Endothelial cell of umbilical vein (primary cell): Measurements from ENCODE around the gene CFAP20DC. TPM values are rescaled to one million over a fixed set of nuclear protein-coding genes. Genes with fewer than 3 reads are reported as not detected.

Experiments
- BruUV-seq: library from RNA; stranded (reverse); fragments of 400-500 nt; replicated peaks from 2 replicates; lab custom pipeline; 2021; lab: Mats Ljungman, UMichigan
- CTCF ChIA-PET: fragments of 300-600, 350-600 bp; sonication (Branson Sonifier 250); formaldehyde crosslinking; loops from one replicate; lab custom pipeline; 2021; ENCODE audit warnings: antibody characterized with exemption, inconsistent platforms; lab: Charles Lee
- POLR2A ChIA-PET: fragments of 300-600, 350-600 bp; sonication (Branson Sonifier 250); formaldehyde crosslinking; loops from one replicate; lab custom pipeline; 2021; ENCODE audit warnings: antibody characterized with exemption, inconsistent platforms; lab: Charles Lee
- DNase-seq: peaks from one replicate; pipeline ENCODE4 v3.0.0-alpha.2; 2011; ENCODE audit warnings: low read depth, low spot score
- FAIRE-seq: peaks from 2 replicates; lab custom pipeline; 2011; peaks lifted over from hg19 to GRCh38; lab: Jason Lieb, UNC
- H2AFZ ChIP-seq: 2 replicates; pipeline ENCODE4 v1.6.0; 2012; ENCODE audit warnings: low read depth, low read length, control low read depth, inconsistent platforms
- H3K27ac ChIP-seq: 2 replicates; pipeline ENCODE4 v1.5.1; 2011; ENCODE audit warnings: low read depth, mild to moderate bottlenecking, control low read depth, low read length, moderate library complexity; ENCODE audit not compliant: insufficient read depth
- H3K27me3 ChIP-seq, 2 experiments: 2 replicates each; pipeline versions ENCODE4 v1.6.0 to v1.6.1; 2011; ENCODE audit warnings: low read length in 2 of 2, mixed read lengths in 1 of 2; ENCODE audit not compliant: control insufficient read depth in 2 of 2, insufficient read depth in 2 of 2
- H3K36me3 ChIP-seq, 2 experiments: 2 replicates in 1 of 2; 3 replicates in 1 of 2; pipeline ENCODE4 v1.5.1; 2011; ENCODE audit warnings: low read length in 2 of 2, mild to moderate bottlenecking in 1 of 2, moderate library complexity in 1 of 2; ENCODE audit not compliant: control insufficient read depth in 2 of 2, insufficient read depth in 2 of 2; ENCODE audit errors: extremely low read depth in 1 of 2
- H3K4me1 ChIP-seq: 3 replicates; pipeline ENCODE4 v1.5.1; 2011; ENCODE audit warnings: mild to moderate bottlenecking, low read length; ENCODE audit not compliant: control insufficient read depth, insufficient read depth; ENCODE audit errors: extremely low read depth
- H3K4me2 ChIP-seq: 2 replicates; pipeline ENCODE4 v1.6.1; 2011; ENCODE audit warnings: low read length, control low read depth, mixed read lengths; ENCODE audit not compliant: insufficient read depth
- H3K4me3 ChIP-seq, 3 experiments: fragments of 200-600 bp in 1 of 3; sonication (generic), shearing (Covaris generic) in 1 of 3; replicated peaks in 1 of 3; 2 replicates each; pipeline ENCODE4 v1.5.1; 2011 to 2016; ENCODE audit warnings: control low read depth in 3 of 3, low read length in 3 of 3, mild to moderate bottlenecking in 2 of 3, inconsistent platforms in 1 of 3, low read depth in 1 of 3, moderate library complexity in 1 of 3; ENCODE audit not compliant: insufficient read depth in 1 of 3
- H3K79me2 ChIP-seq: 2 replicates; pipeline ENCODE4 v1.6.0; 2012; ENCODE audit warnings: low read length, inconsistent platforms; ENCODE audit not compliant: control insufficient read depth, insufficient read depth
- H3K9ac ChIP-seq: replicated peaks from 2 replicates; pipeline ENCODE3; 2011; ENCODE audit warnings: low read length, control low read depth; ENCODE audit not compliant: insufficient read depth; ENCODE audit errors: extremely low read depth
- H3K9me1 ChIP-seq: replicated peaks from 3 replicates; pipeline ENCODE4 v1.6.0; 2011; ENCODE audit warnings: mild to moderate bottlenecking, low read length; ENCODE audit not compliant: control insufficient read depth, insufficient read depth; ENCODE audit errors: extremely low read depth
- H3K9me3 ChIP-seq: replicated peaks from 2 replicates; pipeline ENCODE4 v1.5.1; 2012; ENCODE audit warnings: low read length, inconsistent platforms; ENCODE audit not compliant: control insufficient read depth, insufficient read depth
- H4K20me1 ChIP-seq: replicated peaks from 2 replicates; pipeline ENCODE3; 2011; ENCODE audit warnings: mild to moderate bottlenecking, low read length; ENCODE audit not compliant: control insufficient read depth, insufficient read depth; ENCODE audit errors: extremely low read depth
- EZH2 ChIP-seq: IDR thresholded peaks from 2 replicates; pipeline ENCODE4 v1.6.1; 2012; ENCODE audit warnings: borderline replicate concordance, low read depth, mild to moderate bottlenecking, moderate library complexity, low read length, inconsistent platforms; ENCODE audit not compliant: severe bottlenecking
- FOS ChIP-seq: IDR thresholded peaks from 2 replicates; pipeline ENCODE4 v1.6.1; 2011; ENCODE audit warnings: mild to moderate bottlenecking, low read length, moderate library complexity, borderline replicate concordance; ENCODE audit not compliant: insufficient read depth
- JUN ChIP-seq: IDR thresholded peaks from 2 replicates; pipeline ENCODE4 v1.6.1; 2011; ENCODE audit warnings: borderline replicate concordance, low read depth; ENCODE audit not compliant: insufficient read length, insufficient read depth
- MAX ChIP-seq: IDR thresholded peaks from 2 replicates; pipeline ENCODE4 v1.6.1; 2011; ENCODE audit not compliant: insufficient read depth, insufficient read length
- MYC ChIP-seq: IDR thresholded peaks from one replicate; pipeline ENCODE4 v1.6.1; 2011; ENCODE audit warnings: mild to moderate bottlenecking, low read depth, low read length
- POLR2A ChIP-seq: IDR thresholded peaks from 2 replicates; pipeline ENCODE4 v1.6.1; 2012; ENCODE audit warnings: low read depth, mild to moderate bottlenecking, control low read depth, low read length
- POLR2AphosphoS5 ChIP-seq: IDR thresholded peaks from 2 replicates; pipeline ENCODE4 v1.6.1; 2012; ENCODE audit warnings: low read depth, mild to moderate bottlenecking, control low read depth, low read length, moderate library complexity; ENCODE audit not compliant: insufficient read depth
- dilution Hi-C: fragments of 300-500 bp; cut with MboI; formaldehyde crosslinking; loops from one replicate; pipeline ENCODE4 v1.15.0; 2019; ENCODE audit warnings: low sequenced_read_pairs; ENCODE audit not compliant: extremely low pct_ligation_motif_present
- intact Hi-C: fragments of 100-400 bp; cut with micrococcal nuclease; formaldehyde crosslinking; loops from one replicate; pipeline ENCODE4 v1.10.0; 2022
- polyA plus RNA-seq, 4 experiments: library from polyadenylated mRNA; depleted of rRNA in 3 of 4; stranded (reverse) in 3 of 4; unstranded in 1 of 4; fragments of >200 nt; gene quantifications; 2 replicates each; pipeline versions ENCODE4 v1.2.1 to v1.2.3, GENCODE V29; 2011 to 2012; ENCODE audit warnings: missing spikeins in 1 of 4
- total RNA-seq: library from RNA; stranded (reverse); gene quantifications from 2 replicates; pipeline ENCODE4 v1.2.3, GENCODE V29; 2021
- TF ChIP-seq, protein P1 (sequence below), 2 donors: IDR thresholded peaks; 1 replicate in 1 of 2; 2 replicates in 1 of 2; pipeline ENCODE4 v1.5.1; 2011; ENCODE audit warnings: low read length in 2 of 2, mild to moderate bottlenecking in 2 of 2, moderate library complexity in 2 of 2, control low read depth in 1 of 2, inconsistent platforms in 1 of 2, low read depth in 1 of 2; ENCODE audit not compliant: insufficient read depth in 1 of 2; ENCODE audit errors: extremely low read depth in 1 of 2

CFAP20DC gene
- total and polyA plus RNA-seq, 2 donors (not counting 3 experiments of a cell fraction or from before 2014, with no cell fraction given): 0.92 to 2.1 TPM

DNA sequence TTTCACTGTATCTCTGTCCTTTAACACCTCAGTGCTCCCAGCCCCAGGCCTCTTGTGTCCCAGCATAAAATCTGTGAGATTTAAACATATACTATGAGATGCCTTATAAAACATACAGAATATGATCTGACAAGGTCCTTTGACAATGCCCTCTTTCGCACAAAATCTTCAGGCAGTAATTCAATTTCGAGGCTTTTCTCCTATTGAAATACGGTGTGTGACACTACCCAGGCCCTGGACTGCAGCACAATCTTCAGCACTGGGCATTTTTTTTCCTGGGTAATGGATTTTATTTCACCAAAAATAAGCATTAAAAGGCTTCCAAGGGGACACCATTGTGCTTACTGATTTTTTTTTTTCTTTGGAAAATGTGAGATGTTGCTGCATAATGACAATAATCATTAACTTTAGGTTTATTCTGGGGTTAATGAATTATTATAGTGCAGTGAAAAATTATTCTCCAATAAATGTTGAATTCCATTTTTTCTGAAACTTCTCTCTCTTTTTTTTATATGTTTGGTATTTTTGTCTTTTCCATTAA, 342.4 kb downstream of the CFAP20DC start:
- intact Hi-C loops (no loop called here), dilution Hi-C loops (no loop called here)
- H3K9me1 ChIP-seq: no peaks in the 10 kb centered on the region
- no peaks in the 10 kb centered on the region for H3K9me3 ChIP-seq
- H2AFZ ChIP-seq: no peak overlapping the region
- CTCF ChIA-PET: no interaction called here
- TF ChIP-seq POLR2AphosphoS5: no peak
- TF ChIP-seq MAX: no peak
- no peak for TF ChIP-seq JUN
- no peak for TF ChIP-seq FOS
- no peak for TF ChIP-seq MYC
- DNase-seq (no peak), FAIRE-seq (no peak)
- H3K4me1 ChIP-seq: no peaks in the 10 kb centered on the region
- H3K4me3 ChIP-seq: no peak overlapping the region
- BruUV-seq: no TSS peak
- H3K27me3 ChIP-seq: no peaks in the 10 kb centered on the region
- no peaks in the 10 kb centered on the region for H3K36me3 ChIP-seq
- H4K20me1 ChIP-seq: no peaks in the 10 kb centered on the region
- H3K27ac ChIP-seq: no peak overlapping the region
- H3K79me2 ChIP-seq: no peaks in the 10 kb centered on the region
- no peak overlapping the region for H3K9ac ChIP-seq
- no peak overlapping the region for H3K4me2 ChIP-seq
- POLR2A ChIA-PET: no interaction called here

DNA sequence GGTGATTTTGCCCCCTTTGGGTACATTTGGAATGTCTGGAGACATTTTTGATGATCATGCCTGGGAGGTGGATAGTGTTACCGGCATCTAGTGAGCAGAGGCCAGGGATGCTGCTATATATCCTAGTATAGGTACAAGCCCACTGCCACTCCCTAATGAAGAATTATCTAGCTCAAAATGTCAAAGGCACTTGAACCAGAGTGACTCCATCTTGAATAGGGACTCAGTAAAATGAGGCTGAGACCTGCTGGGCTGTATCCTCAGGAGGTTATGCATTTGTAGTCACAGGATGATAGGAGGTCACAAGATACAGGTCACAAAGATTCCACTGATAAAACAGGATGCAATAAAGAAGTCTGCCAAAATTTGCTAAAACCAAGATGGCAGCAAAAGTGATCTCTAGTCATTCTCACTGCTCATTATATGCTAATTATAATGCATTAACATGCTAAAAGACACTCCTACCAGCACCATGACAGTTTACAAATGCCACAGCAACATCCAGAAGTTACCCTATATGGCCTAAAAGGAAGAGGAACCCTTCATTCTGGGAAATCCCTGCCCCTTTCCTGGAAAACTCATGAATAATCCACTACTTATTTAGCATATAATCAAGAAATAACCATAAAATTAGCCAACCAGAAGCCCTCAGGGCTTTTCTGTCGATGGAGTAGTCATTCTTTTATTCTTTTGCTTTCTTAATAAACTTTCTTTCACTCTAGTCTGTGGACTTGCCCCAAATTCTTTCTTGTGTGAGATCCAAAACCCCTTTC, 343.2 kb downstream of the CFAP20DC start:
- no peak for DNase-seq
- Histone ChIP-seq H3K9me1 (no peaks in the 10 kb centered on the region), H3K27me3 (no peaks in the 10 kb centered on the region), H3K36me3 (no peaks in the 10 kb centered on the region), H4K20me1 (no peaks in the 10 kb centered on the region), H3K9me3 (no peaks in the 10 kb centered on the region), H3K27ac (no peak overlapping the region), H3K4me2 (no peak overlapping the region), H3K9ac (no peak overlapping the region), H2AFZ (no peak overlapping the region), H3K4me3 (no peak overlapping the region), H3K79me2 (no peaks in the 10 kb centered on the region), H3K4me1 (no peaks in the 10 kb centered on the region)
- intact Hi-C loops (no loop called here), dilution Hi-C loops (no loop called here)
- BruUV-seq: no TSS peak
- no peak for TF ChIP-seq MAX
- TF ChIP-seq, protein P1, sequence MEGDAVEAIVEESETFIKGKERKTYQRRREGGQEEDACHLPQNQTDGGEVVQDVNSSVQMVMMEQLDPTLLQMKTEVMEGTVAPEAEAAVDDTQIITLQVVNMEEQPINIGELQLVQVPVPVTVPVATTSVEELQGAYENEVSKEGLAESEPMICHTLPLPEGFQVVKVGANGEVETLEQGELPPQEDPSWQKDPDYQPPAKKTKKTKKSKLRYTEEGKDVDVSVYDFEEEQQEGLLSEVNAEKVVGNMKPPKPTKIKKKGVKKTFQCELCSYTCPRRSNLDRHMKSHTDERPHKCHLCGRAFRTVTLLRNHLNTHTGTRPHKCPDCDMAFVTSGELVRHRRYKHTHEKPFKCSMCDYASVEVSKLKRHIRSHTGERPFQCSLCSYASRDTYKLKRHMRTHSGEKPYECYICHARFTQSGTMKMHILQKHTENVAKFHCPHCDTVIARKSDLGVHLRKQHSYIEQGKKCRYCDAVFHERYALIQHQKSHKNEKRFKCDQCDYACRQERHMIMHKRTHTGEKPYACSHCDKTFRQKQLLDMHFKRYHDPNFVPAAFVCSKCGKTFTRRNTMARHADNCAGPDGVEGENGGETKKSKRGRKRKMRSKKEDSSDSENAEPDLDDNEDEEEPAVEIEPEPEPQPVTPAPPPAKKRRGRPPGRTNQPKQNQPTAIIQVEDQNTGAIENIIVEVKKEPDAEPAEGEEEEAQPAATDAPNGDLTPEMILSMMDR (IDR thresholded peaks at IDR 0.05; ENCODE audit: extremely low read depth in 1 of 2, insufficient read depth in 1 of 2, low read depth in 1 of 2, low read length in 2 of 2): no peak
- TF ChIP-seq EZH2: no peak
- TF ChIP-seq MYC: no peak
- no peak for TF ChIP-seq JUN
- no peak for TF ChIP-seq POLR2AphosphoS5
- no peak for TF ChIP-seq POLR2A
- POLR2A ChIA-PET: no interaction called here
- CTCF ChIA-PET: no interaction called here
- no peak for FAIRE-seq
